Activated naive CD4-positive, alpha-beta T cell treated with anti-CD3 and anti-CD28 coated beads, Interleukin-2, amount 10 ng/mL, durations not matched to agents 5 hours and 36 hours (primary cell): ENCODE data around the gene SLC5A2. TPM values are rescaled to one million over a fixed set of nuclear protein-coding genes. Genes with fewer than 3 reads are reported as not detected.

Experiments used
- total RNA-seq, 2 experiments: library from RNA; stranded (reverse); gene quantifications; one replicate each; pipeline ENCODE4 v1.2.3, GENCODE V29; 2021

The SLC5A2 gene
- under 1 TPM; 0.17 to 0.28 TPM for total RNA-seq

GRCh38 chr16:31483081-31483480, at the start of gene SLC5A2:
Gene SLC5A2, plus strand, starts transcription at chr16:31483123. Its CDS starts 14 bp downstream, at chr16:31483137.

GRCh38 chr16:31458844-31459686, 23.9 kb upstream of the SLC5A2 start, which contains the start of gene ARMC5:
Gene ARMC5, plus strand, starts transcription at chr16:31459501. Its CDS starts 24 bp downstream, at chr16:31459525.

GRCh38 chr16:31471875-31472708, 10.8 kb upstream of the SLC5A2 start, which contains the start of gene TGFB1I1:
Gene TGFB1I1, plus strand, starts transcription at chr16:31472152. Its CDS starts 37 bp downstream, at chr16:31472189.

GRCh38 chr16:31507929-31508705, 25.2 kb downstream of the SLC5A2 start, which contains the start of gene RUSF1:
Gene RUSF1, minus strand, starts transcription at chr16:31508391. Its CDS starts 18 bp downstream, at chr16:31508373.

GRCh38 chr16:31527734-31528274, 44.9 kb downstream of the SLC5A2 start, which contains the start of gene AHSP:
Gene AHSP, plus strand, starts transcription at chr16:31527900. Its CDS starts 240 bp downstream, at chr16:31528140.

Other genes with a start within 250 kb of the SLC5A2 start
- gene ITGAM, start 223.1 kb upstream of the SLC5A2 start, total RNA-seq = 10 to 100 TPM; 55.4 to 57.2 TPM
- 1 to 10 TPM; 3.2 to 3.3 TPM for gene ITGAX, start 127.9 kb upstream of the SLC5A2 start, total RNA-seq
- not detected for gene ITGAD, start 89.8 kb upstream of the SLC5A2 start, total RNA-seq
- gene COX6A2, start 54.8 kb upstream of the SLC5A2 start, total RNA-seq = not detected
- gene ZNF843, start 40.3 kb upstream of the SLC5A2 start, total RNA-seq = under 1 TPM; 0.08 to 0.26 TPM
- gene ARMC5, start 23.6 kb upstream of the SLC5A2 start, total RNA-seq = 10 to 100 TPM; 10.7 to 10.8 TPM
- under 1 TPM; 0.48 to 0.60 TPM for gene TGFB1I1, start 11.0 kb upstream of the SLC5A2 start, total RNA-seq
- gene RUSF1, start 25.3 kb downstream of the SLC5A2 start, total RNA-seq = 10 to 100 TPM; 42.2 to 44.0 TPM
- gene AHSP, start 44.8 kb downstream of the SLC5A2 start, total RNA-seq = not detected